Measurements from ENCODE around the gene CPSF4. TPM values are rescaled to one million over a fixed set of nuclear protein-coding genes. Genes with fewer than 3 reads are reported as not detected.
A peak's percentile ranks its signal among the peaks of the same experiment; 100 is the strongest.

Gene CPSF4
- 67.0 TPM for total RNA-seq (2021; ENCODE audit: unreplicated experiment)
- 46.3 and 48.6 TPM in 2 replicates for polyA plus RNA-seq (2012)
- percentile 76 among the genes with signal in this experiment for Bru-seq, nascent RNA
- percentile 83 among the genes with signal in this experiment for BruChase-seq, experiment 1, labeled RNA remaining after a 6-hour chase
- BruChase-seq, experiment 2, labeled RNA remaining after a 2-hour chase = percentile 87 among the genes with signal in this experiment
- long read RNA-seq, transcript CPSF4-201 (8 exons, 1,691 nt) = minor isoform, 48 of 178 reads
- long read RNA-seq, transcript CPSF4-204 (8 exons, 1,738 nt) = major isoform, 59 of 178 reads
- long read RNA-seq, partial matches to known transcripts = 19 of 178 reads
- long read RNA-seq, other reads (novel, unspliced or antisense) = 50 of 178 reads

- DNase-seq (ENCODE audit: low read depth, low spot score) (peak; percentile 85), ATAC-seq (peak; percentile 95)
- H3K27me3 ChIP-seq (ENCODE audit: insufficient read depth, low read length) = no peaks in the 10 kb centered on the region
- peaks cover 4 to 17% of the 10 kb centered on the region in 2 experiments; a peak in 3 of 4 replicates for H3K4me1 ChIP-seq (ENCODE audit: control insufficient read depth in 1 of 2, insufficient read depth in 2 of 2, low read length in 2 of 2)
- H3K79me2 ChIP-seq (ENCODE audit: insufficient read depth, low read length) = peaks cover 81% of the 10 kb centered on the region
- POLR2A ChIA-PET = interaction anchor here (0.6 kb wide), 1 partner anchor 396 kb away, joined by 4 read pairs; no protein-coding TSS in a partner anchor
- CTCF ChIA-PET = interaction anchor here (0.6 kb wide), 1 partner anchor 481 kb away, joined by 3 read pairs; the partner anchor contains the start of gene TRIM4
- H2AFZ ChIP-seq (ENCODE audit: low read depth, low read length, poor library complexity, severe bottlenecking) = no peak within 1 kb of the TSS
- peak within 1 kb of the TSS; percentile 91 to 99 for H3K4me3 ChIP-seq (replicated peaks in 1 of 2; ENCODE audit: low read depth in 1 of 2, low read length in 2 of 2)
- H3K4me2 ChIP-seq (ENCODE audit: low read length) = peak within 1 kb of the TSS; percentile 81
- no peaks in the 10 kb centered on the region for H3K9me2 ChIP-seq (ENCODE audit: insufficient read depth)
- peaks cover 14 to 19% of the 10 kb centered on the region in 2 experiments for H3K36me3 ChIP-seq (ENCODE audit: control insufficient read depth in 1 of 2, insufficient read depth in 2 of 2, low read length in 2 of 2)
- RAD21 ChIA-PET (ENCODE audit: low non-redundant PET in 1 of 2, low total read pairs in 2 of 2, uncharacterized antibody in 2 of 2, unreplicated experiment in 2 of 2) = no interaction called here
- BruUV-seq (replicated peaks) = TSS peak; percentile 53
- no peaks in the 10 kb centered on the region for H3K9me3 ChIP-seq (ENCODE audit: control insufficient read depth in 1 of 2, insufficient read depth in 1 of 2, low read depth in 1 of 2, low read length in 2 of 2)
- peaks cover 9% of the 10 kb centered on the region; the same call in 1 of the 2 replicates for H4K20me1 ChIP-seq (ENCODE audit: insufficient read depth)
- peak within 1 kb of the TSS; percentile 95 for H3K9ac ChIP-seq (ENCODE audit: low read length)
- intact Hi-C loops (cut with micrococcal nuclease) = no loop called here
- peak within 1 kb of the TSS; percentile 92 for H3K27ac ChIP-seq (ENCODE audit: low read depth, low read length)
- TF ChIP-seq ZFX (IDR thresholded peaks at IDR 0.05) (peak; percentile 38; the same call in 1 of the 2 replicates), POLR2AphosphoS5 (IDR thresholded peaks at IDR 0.05; ENCODE audit: low read depth, low read length) (peak; percentile 83), ZNF274 (IDR thresholded peaks at IDR 0.05; ENCODE audit: low read depth, low read length) (no peak), CEBPB (IDR thresholded peaks at IDR 0.05; ENCODE audit: low read depth) (no peak), ZBTB33 (IDR thresholded peaks at IDR 0.05; ENCODE audit: extremely low read depth, insufficient replicate concordance, low read length) (peak; percentile 71), CTCF (IDR thresholded peaks at IDR 0.05 in 2 of 3, conservative IDR thresholded peaks at IDR 0.05 in 1 of 3; ENCODE audit: borderline replicate concordance in 1 of 3, insufficient read depth in 1 of 3, low read depth in 2 of 3, low read length in 2 of 3) (no peak), SIN3A (IDR thresholded peaks at IDR 0.05; ENCODE audit: low read depth) (peak; percentile 82), EGR1 (IDR thresholded peaks at IDR 0.05; ENCODE audit: low read depth) (no peak), RAD21 (IDR thresholded peaks at IDR 0.05; ENCODE audit: low read depth) (no peak), ELF1 (IDR thresholded peaks at IDR 0.05; ENCODE audit: borderline replicate concordance, low read depth) (no peak), EZH2phosphoT487 (IDR thresholded peaks at IDR 0.05; ENCODE audit: borderline replicate concordance) (no peak), JUND (IDR thresholded peaks at IDR 0.05) (no peak), YY1 (IDR thresholded peaks at IDR 0.05; ENCODE audit: extremely low read depth, insufficient replicate concordance, low read depth, low read length) (peak; percentile 92), SRF (IDR thresholded peaks at IDR 0.05; ENCODE audit: low read depth) (peak; percentile 99), FOSL1 (IDR thresholded peaks at IDR 0.05; ENCODE audit: low read depth) (no peak), POLR2A (IDR thresholded peaks at IDR 0.05; ENCODE audit: borderline replicate concordance, extremely low read depth, insufficient read depth, insufficient read length) (peak; percentile 27), ATF3 (IDR thresholded peaks at IDR 0.05) (no peak), SP1 (IDR thresholded peaks at IDR 0.05; ENCODE audit: low read depth) (peak; percentile 94), TCF7L2 (IDR thresholded peaks at IDR 0.05; ENCODE audit: borderline replicate concordance, extremely low read depth, insufficient read depth, insufficient read length) (peak; percentile 63), MAX (IDR thresholded peaks at IDR 0.05) (peak; percentile 91)
Measured at GRCh38 chr7:99438573-99439480, at the start of gene CPSF4, which contains the start of gene PTCD1. TSS of gene CPSF4 (plus strand) at chr7:99438943. CDS start at chr7:99439083, 140 bp downstream. TSS of gene PTCD1 (minus strand) at chr7:99438798. CDS start at chr7:99435242, 3,556 bp downstream.
